Kidney (tissue), 14 donors: Measurements from ENCODE around the gene CRTAC1. TPM values are rescaled to one million over a fixed set of nuclear protein-coding genes. Genes with fewer than 3 reads are reported as not detected.
A peak's percentile ranks its signal among the peaks of the same experiment; 100 is the strongest.

Experiments
- DNase-seq, 5 donors: peaks; one replicate each; pipeline ENCODE4 v3.0.0-alpha.2; 2013 to 2020
- FAIRE-seq: peaks from 2 replicates; lab custom pipeline; 2012; peaks lifted over from hg19 to GRCh38; lab: Jason Lieb, UNC
- H3K27ac ChIP-seq, 2 donors: one replicate each; pipeline ENCODE4 v1.7.0; 2013; ENCODE audit warnings: low read depth in 2 of 2, low read length in 2 of 2, inconsistent platforms in 1 of 2
- H3K27me3 ChIP-seq: one replicate; pipeline ENCODE4 v1.7.1; 2013; ENCODE audit warnings: low read length, inconsistent platforms; ENCODE audit not compliant: control insufficient read depth, insufficient read depth
- H3K36me3 ChIP-seq, 3 donors: one replicate each; pipeline versions ENCODE4 v1.7.0 to v1.7.1; 2013; ENCODE audit warnings: low read length in 3 of 3, control low read depth in 1 of 3, inconsistent platforms in 1 of 3; ENCODE audit not compliant: insufficient read depth in 3 of 3, control insufficient read depth in 2 of 3
- H3K4me1 ChIP-seq, 3 donors: one replicate each; pipeline versions ENCODE4 v1.7.0 to v1.7.1; 2013; ENCODE audit warnings: low read length in 3 of 3, inconsistent platforms in 1 of 3, low read depth in 1 of 3; ENCODE audit not compliant: control insufficient read depth in 2 of 3, insufficient read depth in 2 of 3
- H3K4me3 ChIP-seq, 3 donors: one replicate each; pipeline versions ENCODE4 v1.7.0 to v1.8.1; 2013; ENCODE audit warnings: low read length in 3 of 3, control low read depth in 1 of 3, inconsistent platforms in 1 of 3
- H3K9ac ChIP-seq, 3 donors: one replicate each; pipeline versions ENCODE4 v1.7.0 to v1.7.1; 2013; ENCODE audit warnings: low read length in 3 of 3, control low read depth in 1 of 3, inconsistent platforms in 1 of 3
- H3K9me3 ChIP-seq, 3 donors: one replicate each; pipeline versions ENCODE4 v1.7.0 to v1.7.1; 2013; ENCODE audit warnings: low read length in 3 of 3, control low read depth in 1 of 3, inconsistent platforms in 1 of 3; ENCODE audit not compliant: control insufficient read depth in 2 of 3, insufficient read depth in 1 of 3
- intact Hi-C: fragments of 100-400 bp; cut with DNase I; formaldehyde crosslinking; loops from one replicate; pipeline ENCODE4 v1.11.1; 2022
- polyA plus RNA-seq: library from polyadenylated mRNA; stranded (reverse); fragments of 350-450 nt; fragmentation: Illumina TruSeq; extraction: RNeasy Lipid Tissue Mini Kit (QIAGEN cat#74804); gene quantifications from one replicate; pipeline ENCODE4 v1.2.3, GENCODE V29; 2014; ENCODE audit warnings: low read depth, low replicate concordance; ENCODE audit not compliant: insufficient read depth
- total RNA-seq: library from RNA; stranded (reverse); fragmentation: NEBNext Ultra II Directional; extraction: Animal tissue kit (Norgen Biotek cat#: 25700); gene quantifications from one replicate; pipeline ENCODE4 v1.2.1, GENCODE V29; 2021
- TF ChIP-seq, protein P1 (sequence below): IDR thresholded peaks from 3 replicates; pipeline ENCODE4 v1.5.1; 2012; ENCODE audit warnings: mild to moderate bottlenecking, moderate library complexity, borderline replicate concordance; ENCODE audit not compliant: insufficient read depth; ENCODE audit errors: extremely low read depth
- donor health status: control.
- donor health status: control.
- donor health status: control.
- donor health status: control.
- donor health status: control.
- donor health status: DM: yes; HTN: yes; CAD: no.
- donor health status: Normal renal cell carcinoma (clear cell type).

Gene CRTAC1
- total and polyA plus RNA-seq, 2 donors from 2014 or later = 6.1 to 7.2 TPM

- H3K27me3 ChIP-seq = no peaks in the 10 kb centered on the region
- no peaks in the 10 kb centered on the region for H3K9me3 ChIP-seq
- H3K27ac ChIP-seq = no peak overlapping the region
- H3K4me1 ChIP-seq = no peaks in the 10 kb centered on the region
- no peak overlapping the region for H3K4me3 ChIP-seq
- DNase-seq (peak in 1 of 5 donors; percentile 44), FAIRE-seq (no peak)
- TF ChIP-seq, protein P1, sequence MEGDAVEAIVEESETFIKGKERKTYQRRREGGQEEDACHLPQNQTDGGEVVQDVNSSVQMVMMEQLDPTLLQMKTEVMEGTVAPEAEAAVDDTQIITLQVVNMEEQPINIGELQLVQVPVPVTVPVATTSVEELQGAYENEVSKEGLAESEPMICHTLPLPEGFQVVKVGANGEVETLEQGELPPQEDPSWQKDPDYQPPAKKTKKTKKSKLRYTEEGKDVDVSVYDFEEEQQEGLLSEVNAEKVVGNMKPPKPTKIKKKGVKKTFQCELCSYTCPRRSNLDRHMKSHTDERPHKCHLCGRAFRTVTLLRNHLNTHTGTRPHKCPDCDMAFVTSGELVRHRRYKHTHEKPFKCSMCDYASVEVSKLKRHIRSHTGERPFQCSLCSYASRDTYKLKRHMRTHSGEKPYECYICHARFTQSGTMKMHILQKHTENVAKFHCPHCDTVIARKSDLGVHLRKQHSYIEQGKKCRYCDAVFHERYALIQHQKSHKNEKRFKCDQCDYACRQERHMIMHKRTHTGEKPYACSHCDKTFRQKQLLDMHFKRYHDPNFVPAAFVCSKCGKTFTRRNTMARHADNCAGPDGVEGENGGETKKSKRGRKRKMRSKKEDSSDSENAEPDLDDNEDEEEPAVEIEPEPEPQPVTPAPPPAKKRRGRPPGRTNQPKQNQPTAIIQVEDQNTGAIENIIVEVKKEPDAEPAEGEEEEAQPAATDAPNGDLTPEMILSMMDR = no peak
- no peaks in the 10 kb centered on the region for H3K36me3 ChIP-seq
- intact Hi-C loops = no loop called here
- no peak overlapping the region for H3K9ac ChIP-seq
Observed at GRCh38 chr10:97907830-97908229, 122.6 kb downstream of the CRTAC1 start.

DNA sequence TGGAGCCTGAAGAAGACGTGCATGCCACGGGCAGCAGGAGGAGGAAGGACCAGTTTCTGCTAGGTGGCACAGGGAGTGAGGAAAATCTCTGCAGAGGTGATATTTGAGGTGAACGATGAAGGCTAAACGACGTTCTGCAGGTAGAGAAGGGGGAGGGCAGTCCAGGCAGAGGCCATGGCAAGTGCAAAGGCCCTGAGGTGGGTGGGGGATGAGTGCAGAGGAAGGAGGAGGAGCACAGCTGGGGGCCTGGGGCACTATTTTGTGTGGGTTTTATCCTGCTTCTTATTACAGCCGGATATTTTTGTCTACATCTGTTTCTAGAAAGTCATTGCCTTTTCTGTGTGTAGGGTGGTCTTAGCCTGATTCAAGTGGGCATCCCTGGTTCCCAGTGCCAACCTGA is 123.2 kb downstream of the CRTAC1 start:
- no peak overlapping the region for H3K27ac ChIP-seq
- no peaks in the 10 kb centered on the region for H3K9me3 ChIP-seq
- no peaks in the 10 kb centered on the region for H3K36me3 ChIP-seq
- no peaks in the 10 kb centered on the region for H3K27me3 ChIP-seq
- DNase-seq (peak in 1 of 5 donors; percentile 4), FAIRE-seq (no peak)
- intact Hi-C loops = no loop called here
- TF ChIP-seq, protein P1 = no peak
- H3K4me1 ChIP-seq = no peaks in the 10 kb centered on the region
- no peak overlapping the region for H3K4me3 ChIP-seq
- H3K9ac ChIP-seq = no peak overlapping the region

DNA sequence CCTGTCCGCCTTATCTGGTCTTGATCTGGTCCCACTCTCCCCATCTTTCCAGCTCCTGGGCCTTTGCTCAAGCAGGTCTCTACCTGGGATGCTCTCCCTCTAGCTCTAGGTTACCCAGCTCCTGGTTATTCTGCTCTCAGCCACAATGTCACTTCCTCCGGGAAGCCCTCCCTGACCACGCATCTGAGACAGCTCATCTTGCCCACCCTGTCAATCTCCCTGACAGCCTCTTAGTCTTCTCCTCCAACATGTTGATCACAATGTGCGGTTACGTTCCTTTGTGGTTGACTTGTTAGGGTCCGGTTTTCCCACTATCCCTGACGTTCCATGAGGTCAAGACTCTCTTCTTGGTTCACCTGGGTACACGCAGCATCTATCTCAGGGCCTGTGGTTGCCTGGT is 125.1 kb downstream of the CRTAC1 start:
- intact Hi-C loops = no loop called here
- Histone ChIP-seq H3K4me3 (no peak overlapping the region), H3K36me3 (no peaks in the 10 kb centered on the region), H3K27me3 (no peaks in the 10 kb centered on the region), H3K27ac (no peak overlapping the region), H3K9me3 (no peaks in the 10 kb centered on the region), H3K4me1 (no peaks in the 10 kb centered on the region), H3K9ac (no peak overlapping the region)
- DNase-seq (peak in 1 of 5 donors; percentile 9), FAIRE-seq (no peak)
- TF ChIP-seq, protein P1 = no peak

- Histone ChIP-seq H3K36me3 (no peaks in the 10 kb centered on the region), H3K27me3 (no peaks in the 10 kb centered on the region), H3K4me1 (no peaks in the 10 kb centered on the region), H3K9ac (no peak overlapping the region), H3K9me3 (no peaks in the 10 kb centered on the region), H3K4me3 (no peak overlapping the region), H3K27ac (no peak overlapping the region)
- TF ChIP-seq, protein P1 = no peak
- DNase-seq = peak in 1 of 5 donors; percentile 35
- no peak for FAIRE-seq
- intact Hi-C loops = no loop called here
Observed at GRCh38 chr10:97904576-97904975, 125.8 kb downstream of the CRTAC1 start.
